Breast epithelium (tissue), 3 donors: ENCODE measurements around the gene FGGY.

Experiments
- CTCF ChIP-seq, 3 donors: fragments of 450-650 bp; IDR thresholded peaks; one replicate each; pipeline ENCODE4 v1.5.1; 2016 to 2017; ENCODE audit warnings: antibody characterized with exemption in 3 of 3, mild to moderate bottlenecking in 3 of 3, moderate library complexity in 3 of 3
- POLR2A ChIP-seq: fragments of 450-650 bp; IDR thresholded peaks from one replicate; pipeline ENCODE4 v1.6.1; 2016; ENCODE audit warnings: antibody characterized with exemption, mild to moderate bottlenecking, moderate library complexity
- POLR2AphosphoS5 ChIP-seq, 3 donors: sonication (generic); formaldehyde crosslinking; IDR thresholded peaks; one replicate each; pipeline ENCODE4 v1.6.1; 2017; ENCODE audit warnings: antibody characterized with exemption in 3 of 3

- TF ChIP-seq CTCF (IDR thresholded peaks at IDR 0.05) (no peak), POLR2A (no peak), POLR2AphosphoS5 (IDR thresholded peaks at IDR 0.05) (no peak)
These were observed 47.3 kb upstream of the FGGY start for GRCh38 chr1:59249396-59250137.
